AG10803 (cell line): ENCODE measurements around the gene SP140L.

Experiments
- DNase-seq: peaks from one replicate; pipeline ENCODE4 v3.0.0; 2010; ENCODE audit warnings: low read depth
- H3K4me3 ChIP-seq: 2 replicates; pipeline ENCODE4 v1.5.1; 2011; ENCODE audit warnings: mild to moderate bottlenecking, low read length, control low read depth
- TF ChIP-seq, protein P1 (sequence below): conservative IDR thresholded peaks from 2 replicates; pipeline ENCODE4 v1.5.1; 2011; ENCODE audit warnings: mild to moderate bottlenecking, low read length, control low read depth, inconsistent platforms

Gene SP140L

DNA sequence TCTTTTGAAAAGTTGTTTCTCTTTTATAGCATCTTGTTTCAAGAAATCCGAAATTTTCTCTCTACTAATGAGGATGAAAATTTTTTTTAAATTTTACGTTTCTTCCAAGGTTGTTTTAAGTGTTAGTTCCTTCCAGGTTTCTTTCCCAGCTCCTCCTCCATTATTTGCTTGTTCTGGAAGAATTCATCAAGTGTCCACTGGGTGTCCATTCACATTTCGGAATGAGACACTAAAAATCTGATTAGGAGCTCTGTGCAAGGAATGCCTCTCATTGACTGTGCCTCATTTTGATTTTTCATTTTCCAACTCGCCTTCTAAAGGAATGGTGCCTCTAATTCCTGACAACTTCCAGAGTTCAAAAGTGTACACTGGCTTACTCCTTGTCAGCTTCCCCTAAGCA lies 95.2 kb downstream of the SP140L start:
- no peak overlapping the region for H3K4me3 ChIP-seq
- TF ChIP-seq, protein P1, sequence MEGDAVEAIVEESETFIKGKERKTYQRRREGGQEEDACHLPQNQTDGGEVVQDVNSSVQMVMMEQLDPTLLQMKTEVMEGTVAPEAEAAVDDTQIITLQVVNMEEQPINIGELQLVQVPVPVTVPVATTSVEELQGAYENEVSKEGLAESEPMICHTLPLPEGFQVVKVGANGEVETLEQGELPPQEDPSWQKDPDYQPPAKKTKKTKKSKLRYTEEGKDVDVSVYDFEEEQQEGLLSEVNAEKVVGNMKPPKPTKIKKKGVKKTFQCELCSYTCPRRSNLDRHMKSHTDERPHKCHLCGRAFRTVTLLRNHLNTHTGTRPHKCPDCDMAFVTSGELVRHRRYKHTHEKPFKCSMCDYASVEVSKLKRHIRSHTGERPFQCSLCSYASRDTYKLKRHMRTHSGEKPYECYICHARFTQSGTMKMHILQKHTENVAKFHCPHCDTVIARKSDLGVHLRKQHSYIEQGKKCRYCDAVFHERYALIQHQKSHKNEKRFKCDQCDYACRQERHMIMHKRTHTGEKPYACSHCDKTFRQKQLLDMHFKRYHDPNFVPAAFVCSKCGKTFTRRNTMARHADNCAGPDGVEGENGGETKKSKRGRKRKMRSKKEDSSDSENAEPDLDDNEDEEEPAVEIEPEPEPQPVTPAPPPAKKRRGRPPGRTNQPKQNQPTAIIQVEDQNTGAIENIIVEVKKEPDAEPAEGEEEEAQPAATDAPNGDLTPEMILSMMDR: 0 out of 2 replicates have a peak, but pooled peaks have one; percentile 14
- DNase-seq: no peak

DNA sequence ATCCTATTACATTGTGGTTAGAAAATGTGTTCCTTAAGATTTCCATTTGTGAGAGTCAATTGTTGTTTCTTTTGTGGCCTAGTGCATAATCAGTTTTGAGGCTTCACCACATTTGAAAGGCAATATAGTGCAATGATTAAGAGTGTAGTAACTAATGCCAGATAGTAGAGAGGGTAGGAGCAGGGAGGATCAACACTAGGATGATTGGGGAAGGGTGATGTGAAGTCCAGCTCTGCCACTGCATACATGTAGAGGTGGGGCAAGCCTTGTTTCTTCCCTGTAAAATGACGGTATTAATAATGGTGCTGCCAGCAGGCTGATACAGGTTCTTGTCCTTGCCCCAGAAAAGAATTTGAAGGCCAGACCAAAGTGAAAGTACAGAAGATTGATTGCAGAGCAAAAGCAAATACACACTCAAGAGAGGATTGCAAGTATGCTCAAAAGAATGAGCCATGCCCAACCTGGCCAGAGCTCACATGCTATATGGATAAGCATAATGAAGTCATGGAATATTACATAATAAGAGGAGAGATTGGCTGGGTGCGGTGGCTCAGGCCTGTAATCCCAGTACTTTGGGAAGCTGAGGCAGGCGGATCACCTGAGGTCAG lies 97.0 kb downstream of the SP140L start:
- no peak overlapping the region for H3K4me3 ChIP-seq
- TF ChIP-seq, protein P1: no peak
- DNase-seq: peak; percentile 53

DNA sequence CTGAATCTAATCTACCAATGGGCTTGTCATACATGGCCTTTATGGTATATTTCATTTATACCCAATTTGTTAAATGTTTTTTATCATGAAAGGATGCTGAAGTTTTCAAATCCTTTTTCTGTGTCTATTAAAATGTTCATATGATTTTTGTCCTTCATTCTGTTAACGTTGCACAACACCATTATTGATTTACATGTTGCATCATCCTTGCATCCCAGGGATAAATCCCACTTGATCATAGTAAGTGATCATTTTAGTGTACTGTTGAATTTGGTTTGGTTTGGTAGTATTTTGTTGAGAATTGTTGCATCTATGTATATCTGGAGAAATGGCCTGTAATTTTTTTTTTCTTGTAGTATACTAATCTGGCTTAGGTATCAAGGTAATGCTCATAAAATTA lies 98.4 kb downstream of the SP140L start:
- no peak overlapping the region for H3K4me3 ChIP-seq
- no peak for DNase-seq
- TF ChIP-seq, protein P1: no peak

DNA sequence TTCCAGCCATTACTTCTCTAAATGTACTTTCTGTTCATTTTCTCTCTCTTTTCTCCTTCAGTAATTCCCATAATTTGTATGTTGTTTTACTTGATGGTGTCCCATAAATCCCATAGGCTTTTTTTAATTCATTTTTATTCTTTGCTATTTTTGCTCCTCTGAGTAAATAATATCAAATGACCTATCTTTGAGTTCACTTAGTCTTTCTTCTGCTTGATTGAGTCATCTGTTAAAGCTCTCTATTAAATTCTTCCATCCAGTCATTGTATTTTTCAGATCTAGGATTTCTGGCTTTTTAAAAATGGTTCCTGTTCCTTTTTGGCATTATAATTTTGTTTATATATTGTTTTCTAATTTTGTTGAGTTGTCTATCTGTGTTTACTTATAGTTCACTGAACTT lies 102.5 kb downstream of the SP140L start:
- no peak for DNase-seq
- TF ChIP-seq, protein P1: no peak
- H3K4me3 ChIP-seq: no peak overlapping the region

DNA sequence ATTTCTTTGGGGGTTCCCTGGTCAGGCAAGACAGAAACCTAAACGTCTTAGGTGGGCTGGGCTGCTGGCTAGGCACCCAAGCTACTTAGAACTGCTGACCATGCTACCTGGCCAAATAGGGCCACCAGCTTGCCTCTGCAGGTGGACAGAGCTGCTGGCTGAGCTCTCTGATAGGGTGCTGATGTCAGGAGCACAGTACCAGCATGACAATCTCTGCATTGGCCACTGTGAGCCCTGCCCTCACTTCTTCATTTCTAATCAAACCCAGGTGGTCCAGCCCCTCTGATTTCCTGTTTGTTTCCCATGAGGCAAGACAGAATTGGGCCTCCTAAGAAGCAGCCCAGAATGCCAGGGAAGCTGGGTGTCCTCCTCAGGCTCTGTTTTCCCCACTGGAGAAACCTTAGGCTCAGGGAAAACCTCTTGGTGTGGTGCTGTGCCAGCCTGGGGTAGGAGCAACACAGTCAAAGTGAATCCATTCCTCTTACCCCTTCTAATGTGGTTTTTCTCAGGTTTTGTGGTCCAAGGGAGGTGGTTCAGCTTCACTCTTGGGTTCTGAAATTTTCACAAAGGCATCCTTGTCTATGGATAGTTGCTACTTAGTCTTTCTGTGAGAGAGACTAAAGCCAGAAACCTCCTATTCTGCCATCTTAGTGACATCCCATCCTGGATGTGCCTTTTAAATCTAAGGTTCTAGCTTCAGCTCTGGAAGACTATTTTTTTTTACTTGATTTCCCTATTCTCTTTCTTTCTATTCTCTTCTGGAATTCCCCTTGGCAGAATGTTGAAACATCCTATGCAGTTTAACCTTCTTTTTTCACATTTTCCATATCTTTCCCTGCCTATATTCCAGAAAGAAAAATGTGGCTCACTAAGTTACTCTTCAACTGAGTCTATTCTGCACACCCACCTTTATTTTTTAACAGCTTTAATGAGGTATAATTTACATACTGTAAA lies 104.2 kb downstream of the SP140L start:
- TF ChIP-seq, protein P1: no peak
- no peak for DNase-seq
- no peak overlapping the region for H3K4me3 ChIP-seq

DNA sequence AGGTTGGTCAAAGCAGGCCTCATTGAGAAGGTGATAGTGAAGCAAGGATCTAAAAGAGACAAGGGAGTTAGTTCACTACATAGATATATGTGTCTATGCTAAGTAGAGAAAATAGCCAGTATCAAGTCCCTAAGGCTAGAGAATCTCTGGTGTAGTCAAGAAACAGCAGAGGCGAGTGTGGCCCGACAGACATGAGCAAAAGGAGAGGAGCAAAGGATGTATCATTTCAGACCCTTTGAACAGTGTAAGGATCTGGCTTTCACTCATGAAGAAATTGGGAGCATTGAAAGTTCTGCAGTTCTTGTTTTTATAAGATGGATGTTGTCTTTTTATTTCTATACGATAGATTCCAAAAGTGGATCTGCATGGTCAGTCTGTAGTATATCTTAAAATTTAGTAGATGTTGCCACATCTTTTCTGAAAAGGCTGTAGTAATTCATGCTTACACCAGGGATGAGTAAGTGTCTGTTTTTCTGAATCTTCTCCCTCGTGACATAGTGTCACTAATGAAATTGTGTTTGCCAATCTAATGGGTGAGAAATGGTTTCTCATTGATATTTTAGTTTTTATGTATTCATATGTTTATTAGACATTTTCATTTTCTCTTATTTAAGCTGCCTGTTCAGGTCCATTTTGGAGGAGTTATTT lies 107.8 kb downstream of the SP140L start:
- no peak for DNase-seq
- TF ChIP-seq, protein P1: no peak
- no peak overlapping the region for H3K4me3 ChIP-seq
